T-helper 17 cell (primary cell): ENCODE results near the gene OR2T27. TPM values are rescaled to one million over a fixed set of nuclear protein-coding genes. Genes with fewer than 3 reads are reported as not detected.

Source experiments
- ATAC-seq: fragments of 150-1000 bp; cut with Tn5 transposase; 2 replicates; pipeline ENCODE4 v1.10.0; 2021; ENCODE audit warnings: mild to moderate bottlenecking, moderate library complexity
- DNase-seq, 3 donors: peaks; one replicate each; pipeline versions ENCODE4 v3.0.0 to v3.0.0-alpha.2; 2020 to 2021
- H3K9me3 ChIP-seq: one replicate; pipeline ENCODE4 v1.7.0; 2013; ENCODE audit warnings: low read length, mild to moderate bottlenecking; ENCODE audit not compliant: control insufficient read depth, poor library complexity, severe bottlenecking
- H3K27ac Mint-ChIP-seq: one replicate; pipeline ENCODE4 v1.8.0; 2022; ENCODE audit warnings: mild to moderate bottlenecking, moderate library complexity, mixed read lengths
- H3K27me3 Mint-ChIP-seq: one replicate; pipeline ENCODE4 v1.8.0; 2022; ENCODE audit warnings: mixed read lengths
- H3K36me3 Mint-ChIP-seq: one replicate; pipeline ENCODE4 v1.8.0; 2022; ENCODE audit warnings: low read depth, mixed read lengths
- H3K4me1 Mint-ChIP-seq: one replicate; pipeline ENCODE4 v1.8.0; 2022; ENCODE audit warnings: mild to moderate bottlenecking, mixed read lengths
- H3K4me3 Mint-ChIP-seq: one replicate; pipeline ENCODE4 v1.8.0; 2022; ENCODE audit warnings: mild to moderate bottlenecking, moderate library complexity, mixed read lengths
- total RNA-seq, 4 donors: library from RNA in 2 of 4; stranded (reverse) in 2 of 4; gene quantifications; one replicate each; pipeline ENCODE4 v1.2.3 and lab custom pipeline; 2022 to 2026

The OR2T27 gene
- total RNA-seq, 2 donors from 2014 or later = not detected

- Mint-ChIP-seq H3K4me1 (no peaks in the 10 kb centered on the region), H3K27me3 (peaks cover 14% of the 10 kb centered on the region), H3K36me3 (no peaks in the 10 kb centered on the region), H3K27ac (no peak overlapping the region), H3K4me3 (no peak overlapping the region)
- no peaks in the 10 kb centered on the region for H3K9me3 ChIP-seq
- DNase-seq (no peak), ATAC-seq (no peak)
Measured at GRCh38 chr1:248627971-248628844, 27.1 kb downstream of the OR2T27 start.

- H3K9me3 ChIP-seq = no peaks in the 10 kb centered on the region
- H3K27me3 Mint-ChIP-seq = peaks cover 13% of the 10 kb centered on the region
- no peak for DNase-seq
- H3K4me3 Mint-ChIP-seq = no peak overlapping the region
- H3K4me1 Mint-ChIP-seq = no peaks in the 10 kb centered on the region
- no peaks in the 10 kb centered on the region for H3K36me3 Mint-ChIP-seq
- no peak overlapping the region for H3K27ac Mint-ChIP-seq
- no peak for ATAC-seq
Measured at GRCh38 chr1:248625971-248626370, 29.4 kb downstream of the OR2T27 start.

- Mint-ChIP-seq H3K27ac (no peak overlapping the region), H3K27me3 (peaks cover 7% of the 10 kb centered on the region), H3K36me3 (no peaks in the 10 kb centered on the region), H3K4me3 (no peak overlapping the region), H3K4me1 (no peaks in the 10 kb centered on the region)
- no peak for DNase-seq
- H3K9me3 ChIP-seq = no peaks in the 10 kb centered on the region
- ATAC-seq = no peak
Measured at GRCh38 chr1:248625166-248625565, 30.2 kb downstream of the OR2T27 start.

- H3K4me3 Mint-ChIP-seq = no peak overlapping the region
- ATAC-seq = peak; percentile 79
- peaks cover 6% of the 10 kb centered on the region for H3K4me1 Mint-ChIP-seq
- peaks cover 2% of the 10 kb centered on the region for H3K36me3 Mint-ChIP-seq
- DNase-seq = no peak
- H3K27me3 Mint-ChIP-seq = peaks cover 5% of the 10 kb centered on the region
- H3K9me3 ChIP-seq = no peaks in the 10 kb centered on the region
- no peak overlapping the region for H3K27ac Mint-ChIP-seq
Measured at GRCh38 chr1:248622570-248623001, 32.7 kb downstream of the OR2T27 start.

- no peak for DNase-seq
- H3K9me3 ChIP-seq = no peaks in the 10 kb centered on the region
- Mint-ChIP-seq H3K36me3 (peaks cover 2% of the 10 kb centered on the region), H3K27me3 (peaks cover 5% of the 10 kb centered on the region), H3K4me3 (no peak overlapping the region), H3K4me1 (peaks cover 6% of the 10 kb centered on the region), H3K27ac (no peak overlapping the region)
- ATAC-seq = no peak
Measured at GRCh38 chr1:248621770-248622169, 33.6 kb downstream of the OR2T27 start.

GRCh38 chr1:248618878-248619277, 36.5 kb downstream of the OR2T27 start:
- H3K27me3 Mint-ChIP-seq = peaks cover 5% of the 10 kb centered on the region
- H3K27ac Mint-ChIP-seq = no peak overlapping the region
- no peak for ATAC-seq
- H3K36me3 Mint-ChIP-seq = peaks cover 2% of the 10 kb centered on the region
- peaks cover 6% of the 10 kb centered on the region for H3K4me1 Mint-ChIP-seq
- H3K4me3 Mint-ChIP-seq = no peak overlapping the region
- no peaks in the 10 kb centered on the region for H3K9me3 ChIP-seq
- no peak for DNase-seq

GRCh38 chr1:248618119-248618518, 37.2 kb downstream of the OR2T27 start:
- H3K9me3 ChIP-seq = no peaks in the 10 kb centered on the region
- no peak overlapping the region for H3K4me3 Mint-ChIP-seq
- DNase-seq (no peak), ATAC-seq (no peak)
- H3K27ac Mint-ChIP-seq = no peak overlapping the region
- peaks cover 2% of the 10 kb centered on the region for H3K36me3 Mint-ChIP-seq
- peaks cover 6% of the 10 kb centered on the region for H3K4me1 Mint-ChIP-seq
- H3K27me3 Mint-ChIP-seq = peaks cover 5% of the 10 kb centered on the region

GRCh38 chr1:248613742-248614141, 41.6 kb downstream of the OR2T27 start:
- ATAC-seq (no peak), DNase-seq (no peak)
- Mint-ChIP-seq H3K4me3 (no peak overlapping the region), H3K27ac (no peak overlapping the region), H3K4me1 (peaks cover 3% of the 10 kb centered on the region), H3K27me3 (peaks cover 10% of the 10 kb centered on the region), H3K36me3 (no peaks in the 10 kb centered on the region)
- H3K9me3 ChIP-seq = no peaks in the 10 kb centered on the region

- Mint-ChIP-seq H3K4me3 (no peak overlapping the region), H3K27ac (no peak overlapping the region), H3K27me3 (peaks cover 10% of the 10 kb centered on the region), H3K4me1 (no peaks in the 10 kb centered on the region), H3K36me3 (no peaks in the 10 kb centered on the region)
- DNase-seq (no peak), ATAC-seq (no peak)
- no peaks in the 10 kb centered on the region for H3K9me3 ChIP-seq
Measured at GRCh38 chr1:248611883-248612414, 43.4 kb downstream of the OR2T27 start.

GRCh38 chr1:248610301-248610700, 45.0 kb downstream of the OR2T27 start:
- H3K36me3 Mint-ChIP-seq = no peaks in the 10 kb centered on the region
- no peak overlapping the region for H3K4me3 Mint-ChIP-seq
- H3K9me3 ChIP-seq = no peaks in the 10 kb centered on the region
- H3K4me1 Mint-ChIP-seq = no peaks in the 10 kb centered on the region
- no peak for ATAC-seq
- no peak overlapping the region for H3K27ac Mint-ChIP-seq
- peaks cover 10% of the 10 kb centered on the region for H3K27me3 Mint-ChIP-seq
- DNase-seq = no peak

Other genes starting within 250 kb of the OR2T27 start
- under 1 TPM in 1 of 2 donors, not detected in 1; 0.15 TPM for gene OR2T2, start 209.9 kb downstream of the OR2T27 start, total RNA-seq
- gene OR2T3, start 182.2 kb downstream of the OR2T27 start, total RNA-seq = not detected
- not detected for gene OR2T5, start 166.9 kb downstream of the OR2T27 start, total RNA-seq
- gene OR2G6, start 147.5 kb downstream of the OR2T27 start, total RNA-seq = not detected
- gene OR2T29, start 92.8 kb downstream of the OR2T27 start, total RNA-seq = not detected
- not detected for gene OR2T34, start 80.8 kb downstream of the OR2T27 start, total RNA-seq
- not detected for gene OR2T10, start 57.8 kb downstream of the OR2T27 start, total RNA-seq
- not detected for gene OR2T11, start 20.4 kb downstream of the OR2T27 start, total RNA-seq
- gene OR2T35, start 10.2 kb downstream of the OR2T27 start, total RNA-seq = not detected
- not detected for gene OR14I1, start 47.2 kb upstream of the OR2T27 start, total RNA-seq
- gene LYPD8, start 100.2 kb upstream of the OR2T27 start, total RNA-seq = not detected
- gene SH3BP5L, start 170.4 kb upstream of the OR2T27 start, total RNA-seq = 10 to 100 TPM; 13.3 to 20.0 TPM
- gene ZNF672, start 182.7 kb upstream of the OR2T27 start, total RNA-seq = 10 to 100 TPM; 23.1 to 28.8 TPM
- gene ZNF692, start 203.6 kb upstream of the OR2T27 start, total RNA-seq = 10 to 100 TPM; 35.0 to 41.4 TPM